Activated T-helper 9 cell treated with anti-CD3 and anti-CD28 coated beads, Interleukin-2, amount 50 U/mL, for 16 hours (primary cell): ENCODE measurements around the gene CLEC18C.
"Not testable (repeated sequence)": the region's sequence is repeated elsewhere in the genome, so short reads cannot be mapped to it uniquely, and the experiment has no call there.

Experiments used
- DNase-seq: peaks from one replicate; pipeline ENCODE4 v3.0.0-alpha.2; 2020; ENCODE audit warnings: low read depth

CLEC18C gene

GRCh38 chr16:70218586-70218985, 45.0 kb downstream of the CLEC18C start:
- not testable (repeated sequence) for DNase-seq

DNA sequence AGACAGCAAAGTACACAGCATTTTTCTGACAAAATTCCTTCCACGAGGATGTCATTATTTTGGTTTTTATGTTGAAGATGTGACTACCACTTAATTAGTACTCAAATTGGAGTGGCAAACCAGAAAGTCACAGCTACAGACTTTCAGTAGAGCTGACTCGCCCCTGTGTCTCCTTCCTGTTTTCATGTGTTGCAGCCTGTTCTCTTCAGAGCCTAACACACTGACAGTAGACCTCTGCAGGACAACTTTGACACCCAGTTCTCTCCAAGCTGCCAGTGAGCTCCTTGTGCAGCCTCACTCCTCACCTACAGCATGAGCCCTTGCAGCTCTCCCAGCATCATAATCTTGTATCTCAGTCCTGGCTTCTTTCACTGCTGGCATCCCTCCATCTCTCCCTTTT, 49.0 kb downstream of the CLEC18C start:
- DNase-seq, result not testable (repeated sequence)

DNA sequence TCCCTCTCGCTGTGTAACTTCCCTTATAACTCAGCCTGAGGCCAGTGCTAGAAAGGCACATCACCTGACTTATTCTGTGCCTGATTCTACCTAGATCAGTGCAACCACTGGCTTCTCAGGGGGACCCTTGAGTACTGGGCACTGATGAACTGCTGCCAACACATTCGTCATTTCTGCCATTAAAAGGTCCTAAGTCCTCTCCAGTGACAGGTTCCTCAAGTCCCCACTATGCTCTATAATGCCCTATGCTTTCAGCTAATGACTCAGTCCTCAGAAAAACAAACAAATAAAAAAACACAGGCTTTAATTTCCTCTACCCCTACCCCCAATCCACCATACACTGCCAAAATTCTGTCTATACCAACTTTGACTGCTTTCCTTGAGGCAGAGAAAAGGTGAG, 49.6 kb downstream of the CLEC18C start:
- not testable (repeated sequence) for DNase-seq

DNA sequence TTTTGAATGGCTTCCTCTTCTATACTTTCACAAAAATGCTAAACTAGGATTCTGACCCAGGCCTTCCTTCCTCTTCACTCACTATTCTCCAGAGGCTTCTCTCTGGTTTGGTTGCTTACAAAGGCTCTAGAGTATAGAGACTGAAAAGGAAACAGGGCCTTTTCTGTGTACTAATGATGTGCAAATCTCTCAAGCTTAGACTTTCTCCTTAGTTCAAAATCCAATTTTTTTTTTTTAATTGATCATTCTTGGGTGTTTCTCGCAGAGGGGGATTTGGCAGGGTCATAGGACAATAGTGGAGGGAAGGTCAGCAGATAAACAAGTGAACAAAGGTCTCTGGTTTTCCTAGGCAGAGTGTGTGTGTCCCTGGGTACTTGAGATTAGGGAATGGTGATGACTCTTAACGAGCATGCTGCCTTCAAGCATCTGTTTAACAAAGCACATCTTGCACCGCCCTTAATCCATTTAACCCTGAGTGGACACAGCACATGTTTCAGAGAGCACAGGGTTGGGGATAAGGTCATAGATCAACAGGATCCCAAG, 50.5 kb downstream of the CLEC18C start:
- not testable (repeated sequence) for DNase-seq

DNA sequence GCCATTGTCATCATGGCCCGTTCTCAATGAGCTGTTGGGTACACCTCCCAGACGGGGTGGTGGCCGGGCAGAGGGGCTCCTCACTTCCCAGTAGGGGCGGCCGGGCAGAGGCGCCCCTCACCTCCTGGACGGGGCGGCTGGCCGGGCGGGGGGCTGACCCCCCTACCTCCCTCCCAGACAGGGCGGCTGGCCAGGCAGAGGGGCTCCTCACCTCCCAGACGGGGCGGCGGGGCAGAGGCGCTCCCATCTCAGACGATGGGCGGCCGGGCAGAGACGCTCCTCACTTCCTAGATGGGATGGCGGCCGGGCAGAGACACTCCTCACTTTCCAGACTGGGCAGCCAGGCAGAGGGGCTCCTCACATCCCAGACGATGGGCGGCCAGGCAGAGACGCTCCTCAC, 51.1 kb downstream of the CLEC18C start:
- DNase-seq, result not testable (repeated sequence)

DNA sequence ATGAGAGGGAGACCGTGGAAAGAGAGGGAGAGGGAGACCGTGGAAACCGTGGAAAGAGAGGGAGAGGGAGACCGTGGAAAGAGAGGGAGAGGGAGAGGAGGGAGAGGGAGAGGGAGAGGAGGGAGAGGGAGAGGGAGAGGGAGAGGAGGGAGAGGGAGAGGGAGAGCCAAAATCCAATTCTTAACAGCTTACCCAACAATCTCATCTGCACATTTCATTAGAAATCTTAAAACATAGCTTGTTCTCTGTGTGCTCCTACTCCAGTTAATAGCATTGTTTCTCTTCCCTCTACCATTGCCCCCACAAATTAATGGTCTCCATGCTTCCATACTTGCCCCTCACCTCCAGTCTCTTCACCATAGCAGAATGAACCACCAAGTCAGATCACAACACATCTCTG, 51.8 kb downstream of the CLEC18C start:
- not testable (repeated sequence) for DNase-seq

- DNase-seq, result not testable (repeated sequence)
These were observed 52.4 kb downstream of the CLEC18C start for GRCh38 chr16:70226024-70226423.

DNA sequence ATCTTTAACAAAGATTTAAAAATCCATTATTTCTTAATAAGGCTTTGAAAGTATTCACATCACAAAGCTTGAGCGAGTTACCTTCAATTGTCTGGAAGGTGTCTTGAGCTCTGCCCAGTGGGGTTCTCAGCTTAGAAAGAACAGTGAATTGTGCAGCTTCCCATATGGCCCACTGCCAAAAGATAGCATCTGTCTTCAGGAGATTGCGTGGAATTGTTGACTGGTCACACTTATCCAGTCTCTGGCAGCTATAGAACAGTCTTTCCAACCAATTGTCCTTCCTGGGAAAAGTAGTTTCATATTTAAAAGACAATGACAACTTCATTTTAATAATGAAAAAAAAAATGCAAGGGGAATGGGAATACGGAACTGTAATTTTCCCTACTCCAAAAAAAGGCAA, 58.2 kb downstream of the CLEC18C start:
- not testable (repeated sequence) for DNase-seq
